Neural progenitor cell (in vitro differentiated cells): ENCODE measurements around the gene SPATA21. TPM values are rescaled to one million over a fixed set of nuclear protein-coding genes. Genes with fewer than 3 reads are reported as not detected.

ENCODE experiments used
- DNase-seq: peaks from one replicate; pipeline ENCODE4 v3.0.0-alpha.2; 2016; ENCODE audit warnings: low spot score
- H2AFZ ChIP-seq: fragments of 200-600 bp; sonication (generic); replicated peaks from 2 replicates; pipeline ENCODE4 v1.6.1; 2016; ENCODE audit warnings: antibody characterized with exemption
- H3F3A ChIP-seq: fragments of 200-600 bp; sonication (generic); 2 replicates; pipeline ENCODE4 v1.6.1; 2016; ENCODE audit warnings: antibody characterized with exemption, low read depth
- H3K27ac ChIP-seq: fragments of 200-600 bp; sonication (generic); 2 replicates; pipeline ENCODE4 v1.5.1; 2016; ENCODE audit warnings: mild to moderate bottlenecking
- H3K27me3 ChIP-seq: fragments of 200-600 bp; sonication (generic); 2 replicates; pipeline ENCODE4 v1.6.1; 2016; ENCODE audit warnings: mild to moderate bottlenecking, moderate library complexity
- H3K36me3 ChIP-seq: fragments of 200-600 bp; sonication (generic); 2 replicates; pipeline ENCODE4 v1.5.1; 2016
- H3K4me1 ChIP-seq: fragments of 200-600 bp; sonication (generic); 2 replicates; pipeline ENCODE4 v1.6.1; 2016; ENCODE audit warnings: mixed run types
- H3K4me2 ChIP-seq: fragments of 200-600 bp; sonication (generic); 2 replicates; pipeline ENCODE4 v1.6.1; 2016
- H3K4me3 ChIP-seq: fragments of 200-600 bp; sonication (generic); 2 replicates; pipeline ENCODE4 v1.5.1; 2016
- H3K79me2 ChIP-seq: fragments of 200-600 bp; sonication (generic); 2 replicates; pipeline ENCODE4 v1.6.1; 2016; ENCODE audit warnings: low read depth
- H3K9ac ChIP-seq: fragments of 200-600 bp; sonication (generic); 2 replicates; pipeline ENCODE4 v1.6.1; 2016
- H3K9me3 ChIP-seq: fragments of 200-600 bp; sonication (generic); 2 replicates; pipeline ENCODE4 v1.5.1; 2016; ENCODE audit warnings: low read depth
- H4K20me1 ChIP-seq: fragments of 200-600 bp; sonication (generic); 2 replicates; pipeline ENCODE4 v1.6.1; 2016; ENCODE audit warnings: low read depth
- H3K27ac Mint-ChIP-seq: 3 replicates; pipeline ENCODE4 v1.8.0; 2021; ENCODE audit warnings: mixed read lengths
- H3K27me3 Mint-ChIP-seq: 2 replicates; pipeline ENCODE4 v1.8.0; 2022; ENCODE audit warnings: low read depth, mild to moderate bottlenecking, inconsistent platforms, moderate library complexity, mixed read lengths; ENCODE audit not compliant: insufficient read depth
- H3K36me3 Mint-ChIP-seq: 3 replicates; pipeline ENCODE4 v1.8.0; 2021; ENCODE audit warnings: mixed read lengths
- H3K4me1 Mint-ChIP-seq: 3 replicates; pipeline ENCODE4 v1.8.0; 2021; ENCODE audit warnings: mixed read lengths
- H3K4me3 Mint-ChIP-seq: 3 replicates; pipeline ENCODE4 v1.8.0; 2021; ENCODE audit warnings: mild to moderate bottlenecking, moderate library complexity, mixed read lengths
- H3K9me3 Mint-ChIP-seq: 3 replicates; pipeline ENCODE4 v1.8.0; 2020; ENCODE audit warnings: mixed read lengths
- CTCF ChIP-seq: fragments of 200-600 bp; sonication (generic); IDR thresholded peaks from 2 replicates; pipeline ENCODE4 v1.5.1; 2017; ENCODE audit warnings: antibody characterized with exemption, mild to moderate bottlenecking
- EZH2 ChIP-seq: fragments of 200-600 bp; sonication (generic); IDR thresholded peaks from 2 replicates; pipeline ENCODE4 v1.6.1; 2017; ENCODE audit warnings: antibody characterized with exemption, mild to moderate bottlenecking, moderate library complexity
- EZH2phosphoT487 ChIP-seq: fragments of 200-600 bp; sonication (generic); IDR thresholded peaks from 2 replicates; pipeline ENCODE4 v1.6.1; 2017; ENCODE audit warnings: antibody characterized with exemption
- total RNA-seq: library from RNA; depleted of rRNA; stranded (reverse); fragments of >200 nt; gene quantifications from 2 replicates; pipeline ENCODE4 v1.2.3, GENCODE V29; 2015; ENCODE audit warnings: low replicate concordance

Gene SPATA21
- total RNA-seq, 1 donor from 2014 or later, result not detected

- Histone ChIP-seq H3K36me3 (no peaks in the 10 kb centered on the region), H2AFZ (no peak overlapping the region), H3K9me3 (no peaks in the 10 kb centered on the region), H3K4me1 (no peaks in the 10 kb centered on the region), H3K27ac (no peak overlapping the region), H3K79me2 (peaks cover 100% of the 10 kb centered on the region), H3K4me2 (no peak overlapping the region), H3F3A (no peaks in the 10 kb centered on the region), H3K4me3 (no peak overlapping the region), H3K27me3 (no peaks in the 10 kb centered on the region), H4K20me1 (peaks cover 92% of the 10 kb centered on the region), H3K9ac (no peak overlapping the region)
- Mint-ChIP-seq H3K27me3 (no peaks in the 10 kb centered on the region), H3K4me1 (no peaks in the 10 kb centered on the region), H3K9me3 (peaks cover 2% of the 10 kb centered on the region), H3K36me3 (peaks cover 15% of the 10 kb centered on the region), H3K27ac (no peak overlapping the region), H3K4me3 (no peak overlapping the region)
- DNase-seq, result no peak
- no peak for TF ChIP-seq CTCF
- no peak for TF ChIP-seq EZH2
- TF ChIP-seq EZH2phosphoT487, result no peak
Measured at GRCh38 chr1:16383888-16384287, 53.3 kb downstream of the SPATA21 start.

- Histone ChIP-seq H2AFZ (no peak overlapping the region), H3K36me3 (no peaks in the 10 kb centered on the region), H3K27ac (no peak overlapping the region), H3K79me2 (peaks cover 100% of the 10 kb centered on the region), H3K9ac (no peak overlapping the region), H3K9me3 (no peaks in the 10 kb centered on the region), H3K27me3 (no peaks in the 10 kb centered on the region), H3K4me1 (no peaks in the 10 kb centered on the region), H4K20me1 (peaks cover 97% of the 10 kb centered on the region), H3K4me2 (no peak overlapping the region), H3F3A (no peaks in the 10 kb centered on the region), H3K4me3 (no peak overlapping the region)
- peaks cover 13% of the 10 kb centered on the region for H3K36me3 Mint-ChIP-seq
- H3K9me3 Mint-ChIP-seq, result peaks cover 2% of the 10 kb centered on the region
- no peaks in the 10 kb centered on the region for H3K27me3 Mint-ChIP-seq
- TF ChIP-seq CTCF (no peak), EZH2 (no peak), EZH2phosphoT487 (no peak)
- H3K4me1 Mint-ChIP-seq, result peaks cover 7% of the 10 kb centered on the region
- DNase-seq, result no peak
- no peak overlapping the region for H3K27ac Mint-ChIP-seq
- no peak overlapping the region for H3K4me3 Mint-ChIP-seq
Measured at GRCh38 chr1:16380868-16381267, 56.4 kb downstream of the SPATA21 start.

DNA sequence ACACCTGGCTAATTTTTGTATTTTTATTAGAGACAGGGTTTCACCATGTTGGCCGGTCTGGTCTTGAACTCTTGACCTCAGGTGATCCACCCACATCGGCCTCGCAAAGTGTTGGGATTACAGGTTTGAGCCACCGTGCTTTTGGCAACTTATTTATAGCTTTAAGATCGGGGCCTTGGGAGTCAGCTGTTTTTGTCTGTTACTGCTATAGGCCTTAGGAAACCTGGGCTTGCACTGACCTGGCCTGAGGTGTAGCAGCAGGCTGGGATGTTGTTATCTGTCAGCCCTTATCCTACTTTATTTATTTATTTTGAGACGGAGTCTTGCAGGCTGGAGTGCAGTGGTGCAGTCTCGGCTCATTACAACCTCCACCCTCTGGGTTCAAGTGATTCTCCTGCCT is 58.8 kb downstream of the SPATA21 start:
- Mint-ChIP-seq H3K36me3 (peaks cover 17% of the 10 kb centered on the region), H3K27ac (no peak overlapping the region), H3K9me3 (peaks cover 2% of the 10 kb centered on the region), H3K4me1 (peaks cover 24% of the 10 kb centered on the region), H3K27me3 (no peaks in the 10 kb centered on the region), H3K4me3 (no peak overlapping the region)
- no peaks in the 10 kb centered on the region for H3K36me3 ChIP-seq
- no peak overlapping the region for H2AFZ ChIP-seq
- no peak overlapping the region for H3K27ac ChIP-seq
- TF ChIP-seq EZH2phosphoT487 (no peak), CTCF (no peak), EZH2 (no peak)
- H3K4me1 ChIP-seq, result peaks cover 9% of the 10 kb centered on the region
- peaks cover 97% of the 10 kb centered on the region for H4K20me1 ChIP-seq
- H3K79me2 ChIP-seq, result peaks cover 100% of the 10 kb centered on the region
- no peak for DNase-seq
- no peak overlapping the region for H3K4me3 ChIP-seq
- H3F3A ChIP-seq, result peaks cover 10% of the 10 kb centered on the region
- no peak overlapping the region for H3K9ac ChIP-seq
- no peak overlapping the region for H3K4me2 ChIP-seq
- no peaks in the 10 kb centered on the region for H3K27me3 ChIP-seq
- H3K9me3 ChIP-seq, result no peaks in the 10 kb centered on the region
